Transverse colon (tissue), 4 donors: ENCODE measurements around the gene KCNF1. TPM values are rescaled to one million over a fixed set of nuclear protein-coding genes. Genes with fewer than 3 reads are reported as not detected.

ENCODE experiments used
- DNase-seq: peaks from one replicate; pipeline ENCODE4 v3.0.0-alpha.2; 2019
- H3K27ac ChIP-seq, 4 donors: fragments of 200-600 bp; sonication (generic); 2 replicates each; pipeline ENCODE4 v1.5.1; 2016 to 2018; ENCODE audit warnings: inconsistent platforms in 4 of 4
- H3K27me3 ChIP-seq: fragments of 200-600 bp; sonication (generic); 2 replicates; pipeline ENCODE4 v1.5.1; 2017; ENCODE audit warnings: inconsistent platforms
- H3K36me3 ChIP-seq, 4 donors: fragments of 200-600 bp; sonication (generic); 2 replicates each; pipeline ENCODE4 v1.5.1; 2017 to 2019; ENCODE audit warnings: inconsistent platforms in 4 of 4
- H3K4me1 ChIP-seq, 4 donors: fragments of 200-600 bp; sonication (generic); 2 replicates each; pipeline ENCODE4 v1.5.1; 2017 to 2020; ENCODE audit warnings: inconsistent platforms in 4 of 4
- H3K4me3 ChIP-seq, 4 donors: fragments of 200-600 bp; sonication (generic); 1 replicate in 1 of 4; 2 replicates in 3 of 4; pipeline versions ENCODE4 v1.5.1 to v1.6.1; 2017 to 2019; ENCODE audit warnings: inconsistent platforms in 4 of 4
- H3K9me3 ChIP-seq, 2 donors: fragments of 200-600 bp; sonication (generic); 2 replicates each; pipeline ENCODE4 v1.5.1; 2017 to 2019; ENCODE audit warnings: inconsistent platforms in 2 of 2
- CTCF ChIP-seq, 5 experiments: fragments of 200-600 bp in 3 of 5; fragments of 450-650 bp in 2 of 5; sonication (generic) in 3 of 5; IDR thresholded peaks; 1 replicate in 2 of 5; 2 replicates in 3 of 5; pipeline ENCODE4 v1.5.1; 2016 to 2017; ENCODE audit warnings: antibody characterized with exemption in 5 of 5, inconsistent platforms in 3 of 5, mild to moderate bottlenecking in 2 of 5, moderate library complexity in 1 of 5
- EP300 ChIP-seq: sonication (generic); formaldehyde crosslinking; IDR thresholded peaks from one replicate; pipeline ENCODE4 v1.6.1; 2017; ENCODE audit warnings: antibody characterized with exemption, low read depth
- POLR2A ChIP-seq: fragments of 450-650 bp; IDR thresholded peaks from one replicate; pipeline ENCODE4 v1.6.1; 2016; ENCODE audit warnings: antibody characterized with exemption, mild to moderate bottlenecking, moderate library complexity
- POLR2AphosphoS5 ChIP-seq, 3 donors: sonication (generic); formaldehyde crosslinking; IDR thresholded peaks; one replicate each; pipeline ENCODE4 v1.6.1; 2016; ENCODE audit warnings: antibody characterized with exemption in 3 of 3
- WGBS, 2 donors: methylation state at CpG; one replicate each; pipeline ENCODE4 v1.1.5; 2018; ENCODE audit warnings: low coverage in 1 of 2; 5-methylcytosine and 5-hydroxymethylcytosine counted together
- in situ Hi-C, 4 donors: fragments of 200-750 bp; cut with MboI; loops; one replicate each; pipeline versions ENCODE4 v1.15.0 to v1.15.1; 2017; ENCODE audit warnings: low sequenced_read_pairs in 3 of 4, low pct_ligation_motif_present in 1 of 4, low pct_unique_long_range_greater_than_20kb in 1 of 4
- intact Hi-C: fragments of 100-400 bp; cut with DNase I; formaldehyde crosslinking; loops from one replicate; pipeline ENCODE4 v1.15.1; 2023; ENCODE audit warnings: low total_unique reads
- total RNA-seq, 4 donors: library from RNA; depleted of rRNA; stranded (reverse); fragments of >200 nt; gene quantifications; one replicate each; pipeline ENCODE4 v1.1.0, GENCODE V29; 2016

KCNF1 gene
- total RNA-seq, 4 donors from 2014 or later, result 0.27 TPM; not detected in 3

GRCh38 chr2:10935953-10936942, 24.5 kb downstream of the KCNF1 start:
- in situ Hi-C loops, result no loop called here
- Histone ChIP-seq H3K36me3 (no peaks in the 10 kb centered on the region), H3K27me3 (no peaks in the 10 kb centered on the region), H3K4me3 (no peak overlapping the region), H3K27ac (peak overlapping the region in 1 of 4 donors; percentile 16), H3K4me1 (no peaks in the 10 kb centered on the region), H3K9me3 (peaks cover 4 to 12% of the 10 kb centered on the region in 2 donors)
- intact Hi-C loops, result no loop called here
- TF ChIP-seq POLR2AphosphoS5 (IDR thresholded peaks at IDR 0.05) (no peak), CTCF (IDR thresholded peaks at IDR 0.05) (no peak), POLR2A (no peak), EP300 (no peak)
- WGBS, 2 donors, result 65 to 75% methylated on average over 17 of the region's 17 CpGs
- no peak for DNase-seq

- WGBS, 2 donors, result 89 to 100% methylated on average over 1 to 3 of the region's 3 CpGs
- Histone ChIP-seq H3K36me3 (no peaks in the 10 kb centered on the region), H3K27ac (no peak overlapping the region), H3K4me1 (no peaks in the 10 kb centered on the region), H3K27me3 (no peaks in the 10 kb centered on the region), H3K9me3 (peaks cover 4 to 12% of the 10 kb centered on the region in 2 donors), H3K4me3 (no peak overlapping the region)
- TF ChIP-seq POLR2AphosphoS5 (IDR thresholded peaks at IDR 0.05) (no peak), POLR2A (no peak), CTCF (IDR thresholded peaks at IDR 0.05) (no peak)
- no peak for DNase-seq
- in situ Hi-C loops, result no loop called here
- intact Hi-C loops, result no loop called here
These were observed 27.3 kb downstream of the KCNF1 start for GRCh38 chr2:10939058-10939457.

- TF ChIP-seq POLR2AphosphoS5 (IDR thresholded peaks at IDR 0.05), result no peak
- TF ChIP-seq EP300, result no peak
- TF ChIP-seq CTCF (IDR thresholded peaks at IDR 0.05), result no peak
- no peak for TF ChIP-seq POLR2A
- 73 to 83% methylated on average over 2 of the region's 2 CpGs for WGBS, 2 donors
- in situ Hi-C loops, result no loop called here
- no peak overlapping the region for H3K4me3 ChIP-seq
- no peaks in the 10 kb centered on the region for H3K36me3 ChIP-seq
- no peaks in the 10 kb centered on the region for H3K4me1 ChIP-seq
- peaks cover 5% of the 10 kb centered on the region for H3K27me3 ChIP-seq
- DNase-seq, result no peak
- intact Hi-C loops, result no loop called here
- H3K27ac ChIP-seq, result no peak overlapping the region
- H3K9me3 ChIP-seq, result peaks cover 4 to 12% of the 10 kb centered on the region in 2 donors
These were observed 28.9 kb downstream of the KCNF1 start for GRCh38 chr2:10940596-10940995.

- no peaks in the 10 kb centered on the region for H3K36me3 ChIP-seq
- intact Hi-C loops (no loop called here), in situ Hi-C loops (no loop called here)
- DNase-seq, result no peak
- H3K4me3 ChIP-seq, result no peak overlapping the region
- H3K9me3 ChIP-seq, result peaks cover 4 to 12% of the 10 kb centered on the region in 2 donors
- TF ChIP-seq CTCF (IDR thresholded peaks at IDR 0.05) (no peak), POLR2A (no peak), EP300 (no peak), POLR2AphosphoS5 (IDR thresholded peaks at IDR 0.05) (no peak)
- H3K4me1 ChIP-seq, result no peaks in the 10 kb centered on the region
- H3K27me3 ChIP-seq, result peaks cover 5% of the 10 kb centered on the region
- 77% methylated on average over 3 of the region's 3 CpGs; no CpG with 5 or more reads in 1 of the 2 donors for WGBS, 2 donors
- H3K27ac ChIP-seq, result no peak overlapping the region
These were observed 29.6 kb downstream of the KCNF1 start for GRCh38 chr2:10941383-10941782.
